ENCODE measurements around the gene RFX7.

DNA sequence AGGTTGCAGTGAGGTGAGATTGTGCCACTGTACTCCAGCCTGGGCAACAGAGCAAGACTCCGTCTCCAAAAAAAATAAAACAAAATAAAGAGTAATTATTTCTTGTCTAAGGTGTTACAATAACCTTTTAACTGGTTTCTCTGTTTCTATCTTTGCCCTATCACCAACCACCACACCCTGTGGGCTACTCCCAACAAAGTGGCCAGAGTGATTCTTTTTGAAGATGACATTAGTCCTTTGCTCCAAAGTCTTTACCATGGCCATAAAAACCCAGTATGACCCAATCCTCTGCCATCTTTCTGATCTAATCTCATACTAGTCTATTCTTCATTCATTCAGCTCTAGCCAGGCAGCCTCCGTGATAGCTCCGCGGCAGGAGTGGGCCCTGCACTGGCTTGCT, 62.8 kb downstream of the RFX7 start:
- no peak for TF ChIP-seq GATA3 (IDR thresholded peaks at IDR 0.05; ENCODE audit: low read depth, low read length)
- no peak for TF ChIP-seq GATA2 (IDR thresholded peaks at IDR 0.05; ENCODE audit: low read depth, low read length)

Data from SH-SY5Y (cell line).